H1 (cell line): Measurements from ENCODE around the gene CFAP92. TPM values are rescaled to one million over a fixed set of nuclear protein-coding genes. Genes with fewer than 3 reads are reported as not detected.

ENCODE experiments used
- CTCF ChIA-PET: fragments of 300-600 bp; sonication (Branson Sonifier 250); formaldehyde crosslinking; loops from one replicate; lab custom pipeline; 2021; ENCODE audit not compliant: partially characterized antibody; lab: Charles Lee
- POLR2A ChIA-PET: fragments of 300-600 bp; sonication (Branson Sonifier 250); formaldehyde crosslinking; loops from one replicate; lab custom pipeline; 2021; ENCODE audit warnings: inconsistent platforms; ENCODE audit not compliant: partially characterized antibody; lab: Charles Lee
- DNase-seq, 2 experiments: peaks; one replicate each; pipeline versions ENCODE4 v3.0.0 to v3.0.0-alpha.2; 2010 to 2022; ENCODE audit warnings: low spot score in 2 of 2, low read depth in 1 of 2, mixed read lengths in 1 of 2
- FAIRE-seq: peaks from 2 replicates; lab custom pipeline; 2011; peaks lifted over from hg19 to GRCh38; lab: Jason Lieb, UNC
- H2AFZ ChIP-seq: 2 replicates; pipeline ENCODE4 v1.8.1; 2012; ENCODE audit warnings: low read length, inconsistent platforms
- H2AK5ac ChIP-seq: 2 replicates; pipeline ENCODE4 v1.6.1; 2013; ENCODE audit warnings: low read depth, low read length
- H2BK120ac ChIP-seq: replicated peaks from 2 replicates; pipeline ENCODE3; 2013; ENCODE audit warnings: low read depth, low read length, inconsistent platforms
- H2BK12ac ChIP-seq: 2 replicates; pipeline ENCODE4 v1.6.1; 2013; ENCODE audit warnings: low read depth, low read length
- H2BK15ac ChIP-seq: 2 replicates; pipeline ENCODE4 v1.6.1; 2013; ENCODE audit warnings: low read length
- H2BK20ac ChIP-seq: 2 replicates; pipeline ENCODE4 v1.6.1; 2013; ENCODE audit warnings: low read length
- H2BK5ac ChIP-seq: 2 replicates; pipeline ENCODE4 v1.6.1; 2013; ENCODE audit warnings: low read depth, low read length
- H3K14ac ChIP-seq: 2 replicates; pipeline ENCODE4 v1.6.1; 2013; ENCODE audit warnings: inconsistent platforms; ENCODE audit not compliant: insufficient read length
- H3K18ac ChIP-seq: 2 replicates; pipeline ENCODE4 v1.6.1; 2013; ENCODE audit warnings: low read length; ENCODE audit errors: extremely low read depth
- H3K23ac ChIP-seq: 2 replicates; pipeline ENCODE4 v1.6.1; 2013; ENCODE audit warnings: inconsistent platforms; ENCODE audit not compliant: insufficient read length
- H3K23me2 ChIP-seq: 2 replicates; pipeline ENCODE4 v1.6.1; 2013; ENCODE audit warnings: low read depth, low read length
- H3K27ac ChIP-seq: 2 replicates; pipeline ENCODE4 v1.6.1; 2011; ENCODE audit warnings: low read depth, low read length, inconsistent platforms
- H3K27me3 ChIP-seq, 4 experiments: replicated peaks in 1 of 4; 1 replicate in 1 of 4; 2 replicates in 3 of 4; pipeline versions ENCODE4 v1.6.1 to v1.8.1; 2011 to 2013; ENCODE audit warnings: low read length in 3 of 4, mild to moderate bottlenecking in 3 of 4, inconsistent platforms in 2 of 4, mixed read lengths in 2 of 4, moderate library complexity in 1 of 4; ENCODE audit not compliant: control insufficient read depth in 3 of 4, insufficient read depth in 3 of 4; ENCODE audit errors: extremely low read depth in 1 of 4
- H3K36me3 ChIP-seq, 4 experiments: 2 replicates each; pipeline versions ENCODE4 v1.6.1 to v1.8.1; 2011 to 2013; ENCODE audit warnings: mild to moderate bottlenecking in 4 of 4, low read length in 3 of 4, moderate library complexity in 2 of 4, control low read depth in 1 of 4, inconsistent platforms in 1 of 4; ENCODE audit not compliant: insufficient read depth in 4 of 4, control insufficient read depth in 2 of 4
- H3K4ac ChIP-seq: replicated peaks from 2 replicates; pipeline ENCODE3; 2013; ENCODE audit warnings: low read length, low read depth, mixed read lengths, inconsistent platforms; ENCODE audit not compliant: insufficient read length
- H3K4me1 ChIP-seq, 4 experiments: replicated peaks in 1 of 4; 1 replicate in 1 of 4; 2 replicates in 3 of 4; pipeline versions ENCODE4 v1.6.1 to v1.8.1; 2011 to 2013; ENCODE audit warnings: low read length in 3 of 4, inconsistent platforms in 2 of 4, mixed read lengths in 1 of 4; ENCODE audit not compliant: insufficient read depth in 4 of 4, control insufficient read depth in 3 of 4
- H3K4me2 ChIP-seq, 2 experiments: 2 replicates each; pipeline versions ENCODE4 v1.6.1 to v1.8.1; 2011 to 2013; ENCODE audit warnings: low read depth in 2 of 2, low read length in 2 of 2, control low read depth in 1 of 2, inconsistent platforms in 1 of 2, mild to moderate bottlenecking in 1 of 2; ENCODE audit not compliant: insufficient read depth in 1 of 2
- H3K4me3 ChIP-seq, 4 experiments: fragments of 200-600, 300-600 bp in 1 of 4; sonication (generic), shearing (Covaris generic), sonication (Bioruptor Twin) in 1 of 4; 2 replicates each; pipeline versions ENCODE4 v1.5.1 to v1.8.1; 2011 to 2016; ENCODE audit warnings: low read length in 4 of 4, low read depth in 3 of 4, control low read depth in 2 of 4, inconsistent platforms in 2 of 4, mild to moderate bottlenecking in 2 of 4, mixed read lengths in 1 of 4, moderate library complexity in 1 of 4; ENCODE audit not compliant: insufficient read depth in 2 of 4; ENCODE audit errors: extremely low read depth in 1 of 4
- H3K56ac ChIP-seq: replicated peaks from 2 replicates; pipeline ENCODE3; 2013; ENCODE audit warnings: low read depth, mild to moderate bottlenecking, mixed read lengths, low read length, inconsistent platforms; ENCODE audit not compliant: insufficient read length
- H3K79me1 ChIP-seq: 2 replicates; pipeline ENCODE4 v1.6.1; 2013; ENCODE audit warnings: low read depth, low read length, control low read depth
- H3K79me2 ChIP-seq, 2 experiments: 2 replicates each; pipeline versions ENCODE4 v1.6.1 to v1.8.1; 2012 to 2013; ENCODE audit warnings: low read length in 2 of 2, mild to moderate bottlenecking in 2 of 2, inconsistent platforms in 1 of 2; ENCODE audit not compliant: insufficient read depth in 2 of 2, control insufficient read depth in 1 of 2
- H3K9ac ChIP-seq, 4 experiments: replicated peaks in 1 of 4; 1 replicate in 1 of 4; 2 replicates in 3 of 4; pipeline versions ENCODE4 v1.6.1 to v1.8.1; 2011 to 2013; ENCODE audit warnings: low read depth in 3 of 4, low read length in 3 of 4, control low read depth in 2 of 4, mild to moderate bottlenecking in 2 of 4, moderate library complexity in 2 of 4, inconsistent platforms in 1 of 4; ENCODE audit errors: extremely low read depth in 1 of 4
- H3K9me3 ChIP-seq, 2 experiments: 2 replicates each; pipeline versions ENCODE4 v1.6.1 to v1.8.1; 2012 to 2013; ENCODE audit warnings: mild to moderate bottlenecking in 2 of 2, moderate library complexity in 2 of 2, control low read depth in 1 of 2, inconsistent platforms in 1 of 2, low read depth in 1 of 2, low read length in 1 of 2, mixed read lengths in 1 of 2; ENCODE audit not compliant: insufficient read depth in 2 of 2
- H4K20me1 ChIP-seq, 2 experiments: replicated peaks in 1 of 2; 2 replicates each; pipeline versions ENCODE3 to v1.8.1; 2011 to 2013; ENCODE audit warnings: inconsistent platforms in 2 of 2, low read length in 2 of 2, mild to moderate bottlenecking in 1 of 2; ENCODE audit not compliant: insufficient read depth in 2 of 2, control insufficient read depth in 1 of 2
- H4K5ac ChIP-seq: 2 replicates; pipeline ENCODE4 v1.6.1; 2013; ENCODE audit warnings: low read length, low read depth, mixed read lengths, inconsistent platforms; ENCODE audit not compliant: insufficient read length
- H4K8ac ChIP-seq: 2 replicates; pipeline ENCODE4 v1.8.0; 2013; ENCODE audit warnings: mild to moderate bottlenecking, moderate library complexity, low read length, inconsistent platforms; ENCODE audit not compliant: insufficient read depth; ENCODE audit errors: extremely low read depth
- H4K91ac ChIP-seq: replicated peaks from 2 replicates; pipeline ENCODE3; 2013; ENCODE audit warnings: low read length, mixed read lengths, inconsistent platforms; ENCODE audit not compliant: insufficient read length
- CBX8 ChIP-seq: fragments of 300-800, 300-1000 bp; sonication (generic); IDR thresholded peaks from 2 replicates; pipeline ENCODE4 v1.7.1; 2016; ENCODE audit warnings: low read depth, low read length, borderline replicate concordance
- CTCF ChIP-seq, 3 experiments: IDR thresholded peaks; 1 replicate in 2 of 3; 2 replicates in 1 of 3; pipeline versions ENCODE4 v1.5.1 to v1.6.1; 2011; ENCODE audit warnings: low read length in 3 of 3, mild to moderate bottlenecking in 3 of 3, inconsistent platforms in 2 of 3, low read depth in 1 of 3, moderate library complexity in 1 of 3; ENCODE audit not compliant: insufficient read depth in 1 of 3; ENCODE audit errors: control extremely low read depth in 1 of 3
- EGR1 ChIP-seq: IDR thresholded peaks from 2 replicates; pipeline ENCODE4 v1.6.1; 2011; ENCODE audit warnings: low read depth, low read length, borderline replicate concordance
- GTF2F1 ChIP-seq: IDR thresholded peaks from 2 replicates; pipeline ENCODE4 v1.6.1; 2012; ENCODE audit warnings: low read depth, low read length, improper control_type of control experiment, borderline replicate concordance
- HDAC2 ChIP-seq, 2 experiments: fragments of 300-600 bp in 1 of 2; sonication (generic) in 1 of 2; IDR thresholded peaks; 2 replicates each; pipeline ENCODE4 v1.6.1; 2011 to 2012; ENCODE audit warnings: low read depth in 2 of 2, low read length in 2 of 2, mild to moderate bottlenecking in 2 of 2, moderate library complexity in 2 of 2, borderline replicate concordance in 1 of 2, inconsistent platforms in 1 of 2
- KDM4A ChIP-seq: IDR thresholded peaks from one replicate; pipeline ENCODE4 v1.7.1; 2012; ENCODE audit warnings: low read depth, mild to moderate bottlenecking, moderate library complexity, low read length, inconsistent platforms; ENCODE audit not compliant: severe bottlenecking
- MAFK ChIP-seq: IDR thresholded peaks from 2 replicates; pipeline ENCODE4 v1.6.1; 2012; ENCODE audit warnings: low read depth, mild to moderate bottlenecking, improper control_type of control experiment, low read length
- POLR2AphosphoS5 ChIP-seq: IDR thresholded peaks from 2 replicates; pipeline ENCODE4 v1.6.1; 2011; ENCODE audit warnings: low read depth, low read length
- SAP30 ChIP-seq: fragments of 300-600 bp; sonication (generic); IDR thresholded peaks from 2 replicates; pipeline ENCODE4 v1.7.1; 2012; ENCODE audit warnings: low read length, moderate library complexity, mild to moderate bottlenecking, inconsistent platforms; ENCODE audit not compliant: insufficient read depth, insufficient replicate concordance
- SIN3A ChIP-seq, 2 experiments: IDR thresholded peaks in 1 of 2; conservative IDR thresholded peaks in 1 of 2; 2 replicates each; pipeline ENCODE4 v1.6.1; 2011 to 2012; ENCODE audit warnings: low read length in 2 of 2, improper control_type of control experiment in 1 of 2, low read depth in 1 of 2, mild to moderate bottlenecking in 1 of 2
- TAF7 ChIP-seq: optimal IDR thresholded peaks from 2 replicates; pipeline ENCODE3; 2011; ENCODE audit warnings: low read depth, mild to moderate bottlenecking, inconsistent platforms, low read length, moderate library complexity, borderline replicate concordance
- WGBS, 2 experiments: shearing (Covaris generic) in 1 of 2; methylation state at CpG; one replicate each; pipeline versions ENCODE4 v1.1.6 to v1.1.7; 2013 to 2015; ENCODE audit warnings: low lambda C conversion rate in 2 of 2, mixed read lengths in 2 of 2, inconsistent platforms in 1 of 2, low coverage in 1 of 2, missing lambda C conversion rate in 1 of 2; ENCODE audit not compliant: insufficient replicate concordance in 2 of 2, insufficient coverage in 1 of 2, insufficient read length in 1 of 2; ENCODE audit errors: extremely low coverage in 1 of 2, missing lambda C conversion rate in 1 of 2; 5-methylcytosine and 5-hydroxymethylcytosine counted together
- polyA plus RNA-seq, 7 experiments: library from polyadenylated mRNA; depleted of rRNA in 3 of 7; stranded (reverse) in 5 of 7; unstranded in 2 of 7; fragments of >200 nt in 5 of 7; fragments of 200-250 nt in 2 of 7; gene quantifications; 1 replicate in 5 of 7; 2 replicates in 1 of 7; 4 replicates in 1 of 7; pipeline versions ENCODE4 v1.2.1 to v1.2.3, GENCODE V29; 2011 to 2013; ENCODE audit warnings: missing spikeins in 2 of 7, mixed read lengths in 2 of 7
- total RNA-seq: library from RNA; stranded (reverse); fragmentation: NEBNext Ultra II Directional; extraction: Animal tissue kit (Norgen Biotek cat#: 25700); gene quantifications from 2 replicates; pipeline ENCODE4 v1.2.1, GENCODE V29; 2021

CFAP92 gene
- total and polyA plus RNA-seq, 2 of the 8 experiments (the other 6 are each of a cell fraction or from before 2014, with no cell fraction given) = 0.77 to 2.0 TPM

- CTCF ChIA-PET = interaction anchor here (0.6 to 8.4 kb wide), 6 partner anchors 10 to 1426 kb away, joined by 3 to 84 read pairs (median 4); no protein-coding TSS in a partner anchor
- 38% methylated on average over 2 of the region's 2 CpGs; no CpG with 5 or more reads in 1 of the 2 experiments for WGBS, 2 experiments
- TF ChIP-seq KDM4A (no peak), SIN3A (conservative IDR thresholded peaks at IDR 0.05 in 1 of 2, IDR thresholded peaks at IDR 0.05 in 1 of 2; ENCODE audit: low read depth in 1 of 2, low read length in 2 of 2) (no peak), HDAC2 (IDR thresholded peaks at IDR 0.05; ENCODE audit: borderline replicate concordance in 1 of 2, low read depth in 2 of 2, low read length in 2 of 2) (no peak), CBX8 (no peak), TAF7 (no peak), CTCF (IDR thresholded peaks at IDR 0.05; ENCODE audit: control extremely low read depth in 1 of 3, insufficient read depth in 1 of 3, low read depth in 1 of 3, low read length in 3 of 3) (no peak), EGR1 (no peak), SAP30 (no peak), GTF2F1 (no peak), MAFK (no peak), POLR2AphosphoS5 (no peak)
Measured at GRCh38 chr3:129037093-129037419, 43.2 kb upstream of the CFAP92 start.

More at GRCh38 chr3:129037093-129037419, 43.2 kb upstream of the CFAP92 start:
- Histone ChIP-seq H2BK15ac (no peak overlapping the region), H3K9ac (no peak overlapping the region), H2BK12ac (no peak overlapping the region), H4K20me1 (no peaks in the 10 kb centered on the region), H3K4me1 (peaks cover 2 to 15% (median 5%) of the 10 kb centered on the region in 4 experiments; a peak in 6 of 7 replicates), H3K79me2 (no peaks in the 10 kb centered on the region), H3K27me3 (no peaks in the 10 kb centered on the region; a peak in 1 of 7 replicates), H3K4ac (no peak overlapping the region), H3K27ac (no peak overlapping the region), H2AK5ac (no peak overlapping the region), H3K79me1 (no peaks in the 10 kb centered on the region), H2AFZ (no peak overlapping the region), H3K18ac (no peak overlapping the region), H3K9me3 (no peaks in the 10 kb centered on the region), H4K5ac (no peak overlapping the region), H2BK5ac (no peak overlapping the region), H3K4me3 (no peak overlapping the region), H3K4me2 (no peak overlapping the region), H3K14ac (no peak overlapping the region), H4K8ac (no peak overlapping the region), H2BK20ac (no peak overlapping the region; the same call in 1 of the 2 replicates), H2BK120ac (no peak overlapping the region), H3K23me2 (no peaks in the 10 kb centered on the region), H3K36me3 (no peaks in the 10 kb centered on the region), H3K56ac (no peak overlapping the region), H4K91ac (no peak overlapping the region), H3K23ac (no peak overlapping the region)
- POLR2A ChIA-PET = interaction anchor here (1.3 kb wide), 1 partner anchor 11 kb away, joined by 3 read pairs; no protein-coding TSS in a partner anchor
- FAIRE-seq (no peak), DNase-seq (no peak)
